ENCODE results near the gene EFCAB6. TPM values are rescaled to one million over a fixed set of nuclear protein-coding genes. Genes with fewer than 3 reads are reported as not detected.

Gene EFCAB6
- total RNA-seq, 1 donor from 2014 or later, result 1.5 TPM

DNA sequence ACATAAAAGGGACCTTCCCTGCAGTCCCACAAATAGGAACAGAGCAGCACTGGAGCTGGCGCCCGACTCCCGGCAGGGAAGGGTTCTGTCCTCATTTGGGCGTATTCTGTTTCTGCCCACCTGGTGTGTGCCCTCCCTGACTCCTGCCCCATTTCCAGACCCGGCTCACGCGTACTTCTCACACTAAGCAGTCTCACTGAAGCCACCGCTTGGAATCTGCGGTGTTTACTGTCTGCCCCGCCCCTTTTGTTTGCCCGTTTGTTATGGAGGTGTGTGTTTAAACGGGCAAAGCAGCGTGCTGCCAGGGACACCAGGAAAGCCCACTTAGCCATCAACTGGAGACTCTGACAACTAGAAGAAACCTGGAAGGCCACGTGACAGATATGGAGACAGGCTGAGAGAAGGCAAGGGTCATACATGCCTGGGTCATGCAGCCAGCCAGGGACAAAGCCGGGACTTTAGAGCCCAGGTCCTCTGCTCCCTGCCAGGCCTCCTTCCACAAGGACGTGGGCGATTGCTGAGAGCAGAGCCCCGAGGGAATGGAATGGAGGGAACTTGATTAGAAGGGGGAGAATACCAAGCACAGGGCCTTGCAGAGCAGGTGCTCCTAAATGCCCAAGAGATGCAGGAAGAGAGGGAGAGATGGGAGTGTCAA is 8.7 kb upstream of the EFCAB6 start:
- DNase-seq, result no peak
- intact Hi-C loops (cut with micrococcal nuclease), result no loop called here
- ATAC-seq, result no peak

DNA sequence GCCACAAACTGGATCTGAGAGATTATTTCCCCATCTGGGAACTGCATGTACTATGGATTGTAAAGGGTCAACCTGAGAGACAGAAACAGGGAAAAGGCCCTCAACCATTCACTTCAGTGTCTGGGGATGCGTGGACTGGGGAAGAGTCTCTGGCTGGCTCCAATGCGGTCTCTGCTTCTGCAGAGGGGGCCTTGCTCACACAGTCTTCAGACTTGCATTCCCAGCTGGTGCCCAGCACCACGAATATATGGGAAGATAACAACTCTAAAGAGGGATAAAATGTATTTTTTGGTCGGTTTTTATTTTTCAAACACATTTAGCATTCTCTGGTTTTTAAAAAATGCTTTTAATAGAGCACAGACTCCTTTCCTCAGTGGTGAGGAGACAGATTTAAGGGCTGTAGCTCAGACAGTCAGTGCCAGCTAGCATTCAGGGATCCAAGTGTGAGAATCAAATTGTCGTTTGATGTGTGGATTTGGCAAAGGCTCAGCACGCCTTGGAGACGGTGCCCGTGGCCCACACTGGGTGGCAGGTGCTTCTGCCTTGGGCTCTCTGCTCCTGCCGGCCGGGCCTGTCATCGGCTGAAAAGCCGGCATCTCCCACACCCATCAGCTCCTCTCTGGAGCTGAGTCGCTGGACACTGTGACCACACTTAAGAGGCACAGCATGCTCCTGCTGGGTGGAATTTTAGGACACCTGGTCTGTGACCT is 8.0 kb upstream of the EFCAB6 start:
- no peak for DNase-seq
- intact Hi-C loops (cut with micrococcal nuclease), result no loop called here
- ATAC-seq, result no peak

DNA sequence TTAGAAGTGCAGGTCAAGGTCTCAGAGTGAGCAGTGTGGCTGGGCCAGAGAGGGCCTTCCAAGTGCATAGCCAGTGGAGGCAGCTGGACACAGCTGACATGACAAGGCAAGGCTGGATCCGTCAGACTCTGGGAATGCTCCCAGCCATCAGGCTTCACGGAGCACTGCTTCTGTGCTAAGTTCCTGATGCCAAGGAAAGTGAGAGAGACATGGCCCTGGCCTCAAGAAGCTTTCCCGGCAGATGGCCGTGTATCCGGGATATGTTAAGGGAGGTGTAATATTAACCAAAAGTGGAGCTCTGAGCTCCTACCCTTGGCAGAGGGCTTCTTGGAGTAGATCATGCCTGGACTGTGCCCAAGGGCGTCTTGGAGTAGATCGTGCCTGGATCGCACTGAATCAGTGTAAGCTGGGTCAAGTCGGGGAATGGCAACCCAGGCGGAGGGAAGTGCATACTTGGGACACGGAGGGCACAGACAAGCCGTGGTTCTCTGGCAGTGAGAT is 7.4 kb upstream of the EFCAB6 start:
- DNase-seq (no peak), ATAC-seq (no peak)
- intact Hi-C loops (cut with micrococcal nuclease), result no loop called here

DNA sequence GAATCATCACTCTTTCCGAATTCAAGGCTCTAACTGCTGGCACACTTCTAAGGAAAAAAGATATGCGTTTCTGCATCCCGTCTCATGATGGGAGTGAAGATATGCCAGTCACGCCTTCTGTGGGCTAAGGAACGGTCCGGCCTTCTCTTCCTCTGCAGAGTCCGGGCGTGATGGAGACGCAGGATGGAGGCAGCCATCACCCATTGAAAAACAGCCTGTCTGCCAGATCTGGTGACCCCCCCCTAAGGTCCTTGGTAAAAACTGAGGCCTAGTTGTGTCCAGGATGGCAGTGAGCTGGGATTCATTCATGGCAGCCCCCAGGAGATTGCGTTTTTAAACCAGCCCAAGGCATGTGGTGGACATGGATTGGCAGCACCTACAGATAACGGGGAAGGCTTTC is 6.9 kb upstream of the EFCAB6 start:
- DNase-seq (no peak), ATAC-seq (no peak)
- intact Hi-C loops (cut with micrococcal nuclease), result no loop called here

DNA sequence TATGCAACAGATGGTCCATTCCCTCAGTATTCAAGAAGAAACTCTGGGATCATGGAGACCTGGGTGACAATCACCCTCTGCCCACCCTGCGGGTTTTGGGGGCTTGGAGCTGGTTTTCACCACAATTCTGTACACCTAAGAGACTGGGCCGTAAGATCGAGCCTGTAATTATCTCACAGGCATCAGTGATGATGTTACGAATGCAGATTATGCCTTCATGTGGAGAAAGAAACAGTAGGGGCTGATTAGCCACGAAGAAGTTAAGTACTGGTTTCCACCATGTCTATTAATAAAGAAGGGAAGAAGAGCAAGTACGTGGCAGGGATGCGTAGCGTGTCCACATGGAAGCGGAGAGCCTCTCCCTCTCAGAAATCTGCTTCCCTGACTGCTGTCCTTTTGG is 5.3 kb upstream of the EFCAB6 start:
- intact Hi-C loops (cut with micrococcal nuclease), result no loop called here
- DNase-seq, result no peak
- no peak for ATAC-seq

DNA sequence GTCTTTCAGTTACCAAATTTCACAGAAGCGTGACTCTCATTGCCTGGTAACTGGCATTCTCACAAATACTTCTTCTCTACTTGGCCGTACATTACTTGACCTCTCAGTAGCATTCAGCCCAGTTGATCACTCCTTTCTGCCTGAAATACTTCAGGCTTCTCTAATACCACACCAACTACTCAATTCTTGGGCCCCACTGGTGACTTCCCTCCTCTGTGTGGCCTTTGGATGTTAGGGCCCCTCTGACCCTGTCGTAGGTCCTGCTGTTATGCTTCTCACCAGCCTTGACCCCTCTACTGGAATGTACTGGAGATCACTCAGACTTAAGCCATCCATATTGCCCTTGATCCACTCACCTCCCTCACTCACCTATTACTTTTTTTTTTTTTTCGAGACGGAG is 2.2 kb upstream of the EFCAB6 start:
- DNase-seq (no peak), ATAC-seq (no peak)
- intact Hi-C loops (cut with micrococcal nuclease), result no loop called here

DNA sequence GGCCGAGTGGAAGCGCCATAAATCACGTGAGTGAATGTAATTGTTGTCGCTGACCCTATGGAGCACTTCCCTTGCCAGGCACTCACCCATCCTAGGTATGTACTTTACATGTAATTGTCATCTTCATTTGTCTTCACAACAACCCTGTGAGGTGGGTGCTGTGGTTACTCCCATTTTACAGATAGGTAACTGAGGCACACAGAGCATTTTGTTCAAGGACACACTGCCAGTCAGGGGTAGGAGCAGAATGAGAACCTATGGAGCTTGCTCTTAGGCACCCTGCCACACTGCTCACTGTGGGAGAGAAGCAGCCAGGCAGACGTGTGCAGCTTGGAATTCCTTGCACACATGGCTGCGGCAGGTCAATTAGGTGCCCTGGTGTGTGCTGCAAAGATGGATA is 785 bp upstream of the EFCAB6 start:
- intact Hi-C loops (cut with micrococcal nuclease), result no loop called here
- DNase-seq (no peak), ATAC-seq (no peak)

DNA sequence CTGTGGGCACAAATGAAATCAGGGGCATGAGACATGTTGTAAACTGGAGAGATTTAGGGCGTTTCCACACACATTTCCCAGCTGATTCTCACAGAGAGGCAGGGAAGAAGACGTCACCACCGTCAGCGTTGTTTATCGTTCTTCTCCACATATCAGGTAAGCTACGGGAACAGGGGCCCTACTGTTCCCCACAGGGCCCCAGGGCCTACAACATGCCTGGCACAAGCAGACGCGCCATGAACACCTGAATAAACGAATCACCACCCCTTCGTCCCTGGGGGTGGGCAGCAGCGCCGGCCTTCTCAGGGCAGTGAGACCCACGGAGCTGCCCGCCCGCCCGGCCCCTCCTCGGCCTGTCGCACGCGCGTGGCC is 342 bp downstream of the EFCAB6 start:
- intact Hi-C loops (cut with micrococcal nuclease), result no loop called here
- ATAC-seq (no peak), DNase-seq (no peak)

DNA sequence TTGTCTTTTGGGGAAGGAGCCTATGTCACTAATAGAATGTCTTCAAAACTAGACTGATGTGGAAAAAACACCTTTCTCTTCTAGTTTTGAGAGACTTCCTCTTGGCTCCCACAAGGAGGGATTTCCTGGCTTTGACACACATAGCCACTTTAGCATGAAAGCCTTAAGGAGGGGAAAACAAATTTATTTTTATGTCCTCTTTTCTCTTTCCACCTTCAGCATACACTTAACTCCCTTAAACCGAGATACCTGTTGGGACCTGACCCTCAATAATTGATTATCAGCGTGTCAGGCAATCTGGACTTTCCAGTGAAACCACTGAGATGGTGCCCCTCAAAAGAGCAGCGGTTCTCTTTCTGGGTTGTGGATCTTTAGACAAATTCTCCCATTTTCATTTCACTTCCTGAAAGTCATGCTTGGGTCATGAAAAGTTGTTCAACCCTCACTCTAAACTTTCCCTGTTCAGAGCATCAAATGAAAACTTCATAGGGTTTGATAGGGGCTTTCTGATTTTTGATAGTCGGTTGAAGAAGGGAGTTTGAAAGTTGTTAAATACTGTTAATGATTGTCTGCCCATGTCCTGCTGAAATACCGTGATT is 9.1 kb downstream of the EFCAB6 start:
- DNase-seq (no peak), ATAC-seq (no peak)
- intact Hi-C loops (cut with micrococcal nuclease), result no loop called here

DNA sequence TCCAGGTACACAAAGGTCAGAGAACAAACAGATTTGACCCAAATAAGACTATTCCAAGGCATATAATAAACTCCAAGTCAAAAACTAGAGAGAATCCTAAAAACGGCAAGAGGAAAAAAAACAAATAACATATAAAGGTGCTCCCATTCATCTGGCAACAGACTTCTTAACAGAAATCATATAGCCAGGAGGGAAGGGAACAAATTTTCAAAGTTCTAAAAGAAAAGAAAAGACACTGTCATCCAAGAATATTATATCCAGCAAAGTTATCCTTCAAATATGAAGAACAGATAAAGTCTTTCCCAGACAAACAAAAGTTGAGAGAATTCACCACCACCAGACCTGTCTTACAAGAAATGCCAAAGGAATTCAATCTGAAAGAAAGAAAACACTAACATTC is 11.1 kb downstream of the EFCAB6 start:
- no peak for DNase-seq
- no peak for ATAC-seq
- intact Hi-C loops (cut with micrococcal nuclease), result no loop called here

DNA sequence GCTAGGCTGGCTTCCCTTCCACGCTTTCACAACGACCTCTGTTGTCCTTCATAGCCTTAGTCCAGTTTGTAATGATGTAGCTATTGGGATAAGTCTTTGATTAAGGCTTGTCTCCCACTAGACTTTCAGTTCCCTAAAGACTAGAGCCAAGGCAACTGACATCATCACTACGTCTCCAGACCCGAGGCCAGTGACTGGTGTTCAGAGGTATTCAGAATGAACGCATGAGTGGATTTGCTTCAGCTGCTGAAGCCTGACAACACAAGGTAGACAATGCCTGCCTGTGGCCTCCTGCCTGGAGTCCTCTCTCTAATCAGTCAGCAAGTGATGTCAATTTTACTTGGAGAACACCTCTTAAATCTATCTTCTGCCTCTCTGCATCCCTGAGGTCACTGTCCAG is 13.6 kb downstream of the EFCAB6 start:
- no peak for DNase-seq
- ATAC-seq, result no peak
- intact Hi-C loops (cut with micrococcal nuclease), result no loop called here

DNA sequence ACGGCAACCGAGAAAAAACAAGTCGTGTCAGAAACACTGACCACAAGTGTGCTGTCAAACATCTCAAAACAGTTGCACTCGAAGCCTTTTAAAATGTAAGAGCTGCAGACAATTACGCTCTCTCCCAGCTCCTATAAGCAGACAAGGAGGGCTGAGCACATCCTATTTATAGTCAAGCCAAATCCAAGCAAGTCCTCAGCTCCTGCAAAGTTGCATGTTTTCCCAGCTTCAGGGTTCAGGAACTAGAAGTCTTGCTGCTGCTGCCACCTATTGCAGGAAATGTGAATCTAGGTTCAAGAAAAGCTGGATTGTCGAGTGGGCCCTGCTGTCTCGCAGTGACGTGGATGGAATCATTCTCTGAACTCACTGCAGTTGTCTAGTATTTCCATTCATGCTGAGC is 15.5 kb downstream of the EFCAB6 start:
- peak; percentile 90 for ATAC-seq
- DNase-seq, result no peak
- intact Hi-C loops (cut with micrococcal nuclease), result no loop called here

DNA sequence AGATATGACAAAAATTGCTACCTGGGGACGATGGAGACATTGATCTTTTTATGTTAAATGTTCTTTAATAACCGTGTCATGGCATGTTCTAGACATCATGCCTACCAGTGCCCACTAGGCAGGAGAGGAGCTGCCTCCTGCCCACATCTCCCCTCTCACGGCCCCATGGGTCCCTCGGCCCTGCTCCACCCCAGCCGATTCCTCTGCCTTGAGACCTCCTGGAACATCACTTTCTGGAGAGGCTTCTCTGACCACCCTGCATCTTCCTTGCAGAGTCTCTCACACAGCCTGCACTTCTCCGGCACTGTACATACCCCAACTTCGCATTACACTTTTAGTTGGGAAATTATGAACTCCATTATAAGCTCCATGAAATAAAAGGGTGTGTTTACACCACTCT is 16.8 kb downstream of the EFCAB6 start:
- ATAC-seq, result no peak
- intact Hi-C loops (cut with micrococcal nuclease), result no loop called here

DNA sequence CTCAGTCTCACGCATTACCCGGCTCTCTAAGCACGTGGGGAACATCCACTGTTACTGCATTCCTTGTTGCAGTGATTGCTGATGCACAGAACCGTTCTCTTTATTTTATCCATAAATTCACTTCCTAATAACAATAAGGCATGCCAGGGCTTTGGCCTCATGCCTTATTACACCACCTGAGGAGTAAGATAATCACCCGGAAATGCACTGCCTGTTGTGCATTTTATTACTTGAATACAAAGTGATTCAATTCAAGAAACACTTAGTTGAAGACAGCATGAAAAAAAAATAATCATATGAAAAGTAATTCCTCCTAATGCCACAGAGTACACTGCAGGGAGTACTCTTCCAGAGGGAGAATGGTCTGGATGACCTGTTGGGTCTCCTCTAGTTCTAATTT is 19.2 kb downstream of the EFCAB6 start:
- no peak for ATAC-seq
- intact Hi-C loops (cut with micrococcal nuclease), result no loop called here
- DNase-seq, result no peak

More for the DNA sequence above, 16.8 kb downstream of the EFCAB6 start:
- no peak for DNase-seq

DNA sequence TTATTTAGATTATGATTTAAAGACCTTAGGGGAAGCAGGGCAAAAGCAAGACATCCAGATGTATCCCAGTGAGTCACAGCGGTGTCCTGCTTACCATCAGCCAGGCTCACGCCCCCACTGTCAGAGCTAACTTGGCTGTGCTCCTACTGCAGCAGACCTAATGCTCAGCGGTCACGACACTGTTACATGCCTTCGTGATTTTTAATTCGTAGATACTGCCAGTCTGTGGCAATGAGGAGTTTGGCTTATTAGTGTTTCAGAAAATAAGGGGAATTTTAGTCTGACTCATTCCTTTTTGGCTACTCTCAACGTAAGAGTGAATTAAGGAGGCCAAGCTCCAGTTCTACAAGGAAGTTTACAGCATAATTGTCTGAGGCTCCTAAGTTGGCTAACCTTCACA is 22.7 kb downstream of the EFCAB6 start:
- DNase-seq (peak; percentile 58), ATAC-seq (peak; percentile 94)
- intact Hi-C loops (cut with micrococcal nuclease), result no loop called here

DNA sequence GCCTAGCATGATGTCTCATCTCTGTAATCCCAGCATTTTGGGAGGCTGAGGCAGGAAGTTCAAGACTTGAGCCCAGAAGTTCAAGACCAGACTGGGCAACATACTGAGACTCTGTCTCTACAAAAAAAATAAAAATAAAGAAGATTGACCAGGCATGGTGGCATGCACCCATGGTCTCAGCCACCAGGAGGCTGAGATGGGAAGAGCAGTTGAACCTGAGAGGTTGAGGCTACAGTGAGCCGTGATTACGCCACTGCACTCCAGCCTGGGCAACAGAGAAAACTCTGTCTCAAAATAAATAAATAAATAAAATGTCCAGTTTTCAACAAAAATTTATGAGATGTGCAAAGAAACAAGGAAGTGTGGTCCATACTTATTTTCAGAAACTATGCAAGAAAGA is 28.3 kb downstream of the EFCAB6 start:
- no peak for DNase-seq
- intact Hi-C loops (cut with micrococcal nuclease), result no loop called here
- ATAC-seq, result no peak

DNA sequence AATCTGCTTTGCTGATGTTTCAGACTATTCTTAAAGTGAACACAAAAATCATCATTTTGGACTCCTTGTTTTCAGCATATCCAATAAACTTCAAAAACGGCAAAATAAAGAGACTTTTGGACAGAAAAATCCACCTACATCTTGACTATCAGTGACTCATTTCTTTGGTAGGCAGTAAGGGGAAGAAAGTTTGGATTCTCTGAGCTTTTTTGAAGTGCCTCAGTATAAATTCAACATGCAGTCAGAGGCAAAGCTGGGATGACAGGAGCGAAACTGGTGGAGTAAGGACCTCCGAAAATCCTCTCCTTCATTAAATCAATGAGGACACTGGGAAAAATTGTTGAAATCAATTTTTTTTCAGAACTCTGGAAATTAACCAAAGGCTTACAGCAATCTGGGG is 29.7 kb downstream of the EFCAB6 start:
- intact Hi-C loops (cut with micrococcal nuclease), result no loop called here
- no peak for ATAC-seq
- no peak for DNase-seq

DNA sequence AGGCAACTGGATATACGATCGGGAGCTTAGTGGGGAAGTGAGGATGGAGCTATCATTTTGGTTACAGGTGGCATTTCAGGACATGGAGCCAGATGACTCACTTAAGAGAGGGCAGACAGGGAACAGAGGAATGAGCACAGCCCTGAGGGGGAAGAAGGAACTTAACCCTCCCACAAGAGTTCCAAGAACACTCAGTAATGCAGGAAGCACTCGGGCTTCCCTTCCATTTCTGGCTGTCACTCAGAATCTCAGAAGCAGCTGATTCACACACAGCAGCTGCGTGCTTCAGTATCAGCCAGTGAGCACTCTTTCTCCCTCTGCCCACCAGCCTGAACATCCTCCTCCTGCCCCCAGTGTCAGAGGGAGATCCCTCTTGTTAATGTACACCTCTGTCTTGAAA is 34.8 kb downstream of the EFCAB6 start:
- no peak for DNase-seq
- intact Hi-C loops (cut with micrococcal nuclease), result no loop called here
- ATAC-seq, result peak; percentile 65

DNA sequence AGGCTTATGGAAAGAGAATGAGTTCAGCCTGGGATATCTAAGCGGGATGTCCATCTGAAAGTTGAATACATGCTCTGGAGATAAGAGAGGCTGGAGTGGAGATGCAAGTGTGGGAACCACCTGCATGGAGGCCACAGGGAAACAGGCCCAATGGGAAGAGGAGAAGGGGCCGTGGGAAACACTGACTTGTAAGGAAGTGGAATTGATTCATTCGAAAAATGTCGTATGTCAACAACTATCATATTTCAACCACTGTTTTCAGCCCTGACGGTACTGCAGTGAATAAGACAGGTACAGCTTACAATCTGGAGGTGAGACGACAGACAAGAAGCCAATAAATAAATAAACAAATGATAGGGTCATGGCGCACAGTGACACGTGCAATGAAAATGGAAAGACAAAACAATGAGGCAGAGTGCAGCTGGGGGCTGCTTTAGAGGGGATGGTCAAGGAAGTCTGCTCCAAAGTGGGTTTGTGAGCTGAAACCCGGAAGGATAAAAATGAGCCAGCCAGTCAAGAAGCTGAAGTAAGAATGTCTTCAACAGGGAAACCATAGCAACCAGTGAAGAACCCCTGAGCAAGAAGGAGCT is 35.9 kb downstream of the EFCAB6 start:
- DNase-seq (no peak), ATAC-seq (no peak)
- intact Hi-C loops (cut with micrococcal nuclease), result no loop called here

DNA sequence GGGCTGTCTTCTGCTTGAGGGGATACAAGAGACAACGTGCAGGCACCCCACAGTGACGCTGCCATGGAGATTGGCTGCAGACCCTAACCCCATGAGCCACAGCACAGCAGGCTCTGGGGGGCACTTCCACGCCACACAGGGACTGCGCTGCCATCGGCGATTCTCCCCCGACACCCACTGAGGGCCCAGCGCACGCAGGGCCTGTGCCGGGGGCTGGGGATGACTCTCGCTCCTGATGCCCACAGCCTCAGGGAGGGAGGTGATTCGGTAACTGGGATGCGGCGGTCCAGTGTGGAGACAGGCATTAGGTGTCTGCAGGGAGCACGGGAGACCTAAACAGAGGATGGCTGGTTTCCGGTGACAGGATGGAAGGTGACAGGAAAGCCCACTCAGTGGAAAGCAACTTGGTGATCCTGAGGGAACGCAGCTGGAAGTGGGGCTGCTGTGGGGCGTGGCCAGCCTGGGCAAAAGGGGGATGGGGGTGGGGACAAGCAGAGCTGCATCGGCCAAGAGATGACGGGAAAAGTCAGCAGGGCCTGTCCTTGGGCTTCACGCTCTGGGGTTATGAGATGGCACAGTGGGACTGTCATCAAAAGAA is 37.7 kb downstream of the EFCAB6 start:
- intact Hi-C loops (cut with micrococcal nuclease), result no loop called here
- no peak for DNase-seq
- ATAC-seq, result no peak

All from left ventricle myocardium superior (tissue), 1 donor.